Measurements from ENCODE around the gene FAM229B. TPM values are rescaled to one million over a fixed set of nuclear protein-coding genes. Genes with fewer than 3 reads are reported as not detected.
A peak's percentile ranks its signal among the peaks of the same experiment; 100 is the strongest.

Gene FAM229B
- total RNA-seq, 4 donors from 2014 or later: 10.6 to 23.3 (median 14.1) TPM

- Histone ChIP-seq H3K27me3 (no peaks in the 10 kb centered on the region), H3K36me3 (peaks cover 52 to 92% (median 78%) of the 10 kb centered on the region in 4 donors), H3K9me3 (no peaks in the 10 kb centered on the region), H3K4me3 (no peak overlapping the region), H3K4me1 (peaks cover 0 to 28% (median 23%) of the 10 kb centered on the region in 4 donors), H3K27ac (replicated peaks in 1 of 4) (peak overlapping the region; percentile 40 to 75 (median 60))
- intact Hi-C loops (cut with DNase I): no loop called here
- TF ChIP-seq CTCF (IDR thresholded peaks at IDR 0.05) (no peak), EP300 (IDR thresholded peaks at IDR 0.05) (no peak), POLR2AphosphoS5 (IDR thresholded peaks at IDR 0.05) (peak in 1 of 2 donors; percentile 21), POLR2A (IDR thresholded peaks at IDR 0.05; ENCODE audit: low read depth) (no peak)
- DNase-seq (ENCODE audit: extremely low spot score): no peak
- 86% methylated on average over 10 of the region's 10 CpGs for WGBS
These were observed 57.7 kb downstream of the FAM229B start for GRCh38 chr6:112145080-112145573.

GRCh38 chr6:112148103-112148502 is 60.7 kb downstream of the FAM229B start:
- no peak for DNase-seq (ENCODE audit: extremely low spot score)
- H3K4me3 ChIP-seq: no peak overlapping the region
- no peaks in the 10 kb centered on the region for H3K9me3 ChIP-seq
- peaks cover 0 to 48% (median 33%) of the 10 kb centered on the region in 4 donors for H3K4me1 ChIP-seq
- no peaks in the 10 kb centered on the region for H3K27me3 ChIP-seq
- TF ChIP-seq POLR2AphosphoS5 (IDR thresholded peaks at IDR 0.05): no peak
- TF ChIP-seq EP300 (IDR thresholded peaks at IDR 0.05): no peak
- TF ChIP-seq CTCF (IDR thresholded peaks at IDR 0.05): no peak
- no peak for TF ChIP-seq POLR2A (IDR thresholded peaks at IDR 0.05; ENCODE audit: low read depth)
- H3K27ac ChIP-seq (replicated peaks in 1 of 4): peak overlapping the region in 2 of 4 donors; percentile 75 to 76
- intact Hi-C loops (cut with DNase I): no loop called here
- 90% methylated on average over 6 of the region's 6 CpGs for WGBS
- peaks cover 27 to 76% (median 51%) of the 10 kb centered on the region in 4 donors for H3K36me3 ChIP-seq

GRCh38 chr6:112149236-112149635 is 61.8 kb downstream of the FAM229B start:
- TF ChIP-seq POLR2A (IDR thresholded peaks at IDR 0.05; ENCODE audit: low read depth): no peak
- no peak for TF ChIP-seq EP300 (IDR thresholded peaks at IDR 0.05)
- no peak for TF ChIP-seq POLR2AphosphoS5 (IDR thresholded peaks at IDR 0.05)
- TF ChIP-seq CTCF (IDR thresholded peaks at IDR 0.05): no peak
- 27% methylated on average over 1 of the region's 1 CpG for WGBS
- Histone ChIP-seq H3K4me1 (peaks cover 0 to 50% (median 33%) of the 10 kb centered on the region in 4 donors), H3K4me3 (no peak overlapping the region), H3K9me3 (no peaks in the 10 kb centered on the region), H3K27me3 (no peaks in the 10 kb centered on the region), H3K27ac (replicated peaks in 1 of 4) (peak overlapping the region; percentile 49 to 78 (median 76)), H3K36me3 (peaks cover 17 to 75% (median 43%) of the 10 kb centered on the region in 4 donors)
- intact Hi-C loops (cut with DNase I): no loop called here
- DNase-seq (ENCODE audit: extremely low spot score): no peak

DNA sequence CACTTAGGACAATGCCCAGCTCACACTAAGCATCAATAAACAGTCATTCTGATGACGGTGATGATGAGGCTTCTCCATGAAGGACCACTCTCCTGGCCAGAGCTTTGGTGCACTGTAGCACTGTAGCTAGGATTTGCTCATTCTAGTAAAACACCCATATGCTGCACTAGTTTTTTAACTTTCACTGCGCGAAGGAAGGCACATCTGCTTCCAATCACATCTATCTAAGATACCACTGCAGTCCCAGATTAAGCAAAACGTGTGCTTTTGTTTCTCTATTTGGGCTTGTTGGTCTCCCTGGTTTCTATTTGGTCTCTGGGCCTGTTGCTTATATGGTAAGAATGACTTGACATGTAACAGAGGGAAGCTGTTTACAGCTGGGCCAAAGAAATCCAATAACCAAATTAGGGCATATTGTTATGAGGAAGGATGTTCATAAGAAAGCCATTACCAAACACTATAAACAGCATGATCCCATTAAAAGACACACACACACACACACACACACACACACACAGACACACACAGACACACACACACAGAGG is 62.4 kb downstream of the FAM229B start:
- Histone ChIP-seq H3K27ac (replicated peaks in 1 of 4) (peak overlapping the region; percentile 49 to 78 (median 76)), H3K4me3 (no peak overlapping the region), H3K4me1 (peaks cover 0 to 44% (median 34%) of the 10 kb centered on the region in 4 donors), H3K27me3 (no peaks in the 10 kb centered on the region), H3K9me3 (no peaks in the 10 kb centered on the region), H3K36me3 (peaks cover 12 to 75% (median 42%) of the 10 kb centered on the region in 4 donors)
- TF ChIP-seq POLR2AphosphoS5 (IDR thresholded peaks at IDR 0.05) (peak in 1 of 2 donors; percentile 20), EP300 (IDR thresholded peaks at IDR 0.05) (no peak)
- intact Hi-C loops (cut with DNase I): no loop called here
- DNase-seq (ENCODE audit: extremely low spot score): no peak
- 44% methylated on average over 4 of the region's 4 CpGs for WGBS

GRCh38 chr6:112150363-112150762 is 63.0 kb downstream of the FAM229B start:
- H3K4me1 ChIP-seq: peaks cover 0 to 39% (median 33%) of the 10 kb centered on the region in 4 donors
- peak overlapping the region; percentile 49 to 78 (median 76) for H3K27ac ChIP-seq (replicated peaks in 1 of 4)
- intact Hi-C loops (cut with DNase I): no loop called here
- WGBS: 39% methylated on average over 5 of the region's 5 CpGs
- peaks cover 10 to 75% (median 41%) of the 10 kb centered on the region in 4 donors for H3K36me3 ChIP-seq
- H3K9me3 ChIP-seq: no peaks in the 10 kb centered on the region
- no peaks in the 10 kb centered on the region for H3K27me3 ChIP-seq
- no peak for DNase-seq (ENCODE audit: extremely low spot score)
- TF ChIP-seq POLR2AphosphoS5 (IDR thresholded peaks at IDR 0.05) (peak in 1 of 2 donors; percentile 14), EP300 (IDR thresholded peaks at IDR 0.05) (no peak)
- H3K4me3 ChIP-seq: no peak overlapping the region

Other genes with a start within 250 kb of the FAM229B start
- 10 to 100 TPM; 37.8 to 65.8 (median 53.8) TPM for gene FYN, start 214.1 kb upstream of the FAM229B start, total RNA-seq
- gene CCN6, start 33.5 kb upstream of the FAM229B start, total RNA-seq: not detected
- gene TUBE1, start 109 bp upstream of the FAM229B start, total RNA-seq: 10 to 100 TPM; 15.6 to 35.3 (median 20.3) TPM
- 100 to 1,000 TPM; 261 to 336 (median 303) TPM for gene LAMA4, start 167.0 kb downstream of the FAM229B start, total RNA-seq